ENCODE measurements around the gene MTHFD2L. TPM values are rescaled to one million over a fixed set of nuclear protein-coding genes. Genes with fewer than 3 reads are reported as not detected.

The MTHFD2L gene
- total and polyA plus RNA-seq, 10 of the 15 experiments (the other 5 are each of a cell fraction or from before 2014, with no cell fraction given), result 4.8 to 25.4 (median 14.4) TPM

- no peak for TF ChIP-seq CHD4 (IDR thresholded peaks at IDR 0.05)
- TF ChIP-seq E2F4 (IDR thresholded peaks at IDR 0.05; ENCODE audit: low read depth, low read length), result no peak
- no peak for TF ChIP-seq NFYB (IDR thresholded peaks at IDR 0.05; ENCODE audit: insufficient read depth, low read depth, low read length)
- no peak for TF ChIP-seq CBFB (IDR thresholded peaks at IDR 0.05; ENCODE audit: low read depth)
- TF ChIP-seq JUND (IDR thresholded peaks at IDR 0.05; ENCODE audit: low read depth, low read length), result no peak
Measured at GRCh38 chr4:74266081-74266480, 108.2 kb downstream of the MTHFD2L start (continued).

- no TSS peak for BruUV-seq (replicated peaks)
- ChIA-PET SMC1A (ENCODE audit: uncharacterized antibody, unreplicated experiment) (interaction anchor here (1.5 to 3.1 kb wide), 2 partner anchors 12 to 39 kb away, joined by 3 to 7 read pairs; no protein-coding TSS in a partner anchor), CTCF (interaction anchor here (1.2 kb wide), 1 partner anchor 78 kb away, joined by 3 read pairs; no protein-coding TSS in a partner anchor), RAD21 (ENCODE audit: unreplicated experiment) (no interaction called here), POLR2A (no interaction called here)
- no peak for TF ChIP-seq SMARCA5 (IDR thresholded peaks at IDR 0.05)
- TF ChIP-seq SP1 (IDR thresholded peaks at IDR 0.05; ENCODE audit: low read depth, low read length), result no peak
- no peak for TF ChIP-seq FOXK2 (IDR thresholded peaks at IDR 0.05)
- TF ChIP-seq PAX5 (IDR thresholded peaks at IDR 0.05; ENCODE audit: borderline replicate concordance, low read depth, low read length), result no peak
- no peak for TF ChIP-seq CBX3 (IDR thresholded peaks at IDR 0.05; ENCODE audit: borderline replicate concordance, low read depth)
- no peak overlapping the region for H3K9ac ChIP-seq (ENCODE audit: control insufficient read depth, insufficient read depth, low read length)
- DNase-seq (ENCODE audit: low read depth, low spot score) (no peak), FAIRE-seq (no peak), ATAC-seq (no peak)
- H3K27ac ChIP-seq (ENCODE audit: control insufficient read depth, insufficient read depth), result no peak overlapping the region
- no peak overlapping the region for H3K4me2 ChIP-seq (ENCODE audit: control insufficient read depth, insufficient read depth)
- no peaks in the 10 kb centered on the region for H3K27me3 ChIP-seq (replicated peaks in 1 of 2; ENCODE audit: control insufficient read depth in 2 of 2, insufficient read depth in 2 of 2, low read length in 1 of 2)
- H3K4me3 ChIP-seq, result no peak overlapping the region
- H4K20me1 ChIP-seq (ENCODE audit: control insufficient read depth, insufficient read depth), result no peaks in the 10 kb centered on the region
- H3K36me3 ChIP-seq (ENCODE audit: control insufficient read depth in 2 of 2, insufficient read depth in 2 of 2, low read length in 1 of 2), result no peaks in the 10 kb centered on the region
- H3K9me3 ChIP-seq (replicated peaks; ENCODE audit: control insufficient read depth, insufficient read depth, low read length), result no peaks in the 10 kb centered on the region
- no peaks in the 10 kb centered on the region for H3K79me2 ChIP-seq (ENCODE audit: control insufficient read depth, insufficient read depth, low read length)
- H2AFZ ChIP-seq (ENCODE audit: control insufficient read depth, low read depth, low read length), result no peak overlapping the region
- intact Hi-C loops (cut with micrococcal nuclease; ENCODE audit: unreplicated experiment), result no loop called here
- H3K4me1 ChIP-seq (ENCODE audit: control insufficient read depth, insufficient read depth, low read length), result no peaks in the 10 kb centered on the region
- in situ Hi-C loops (cut with MboI), result no loop called here
Measured at GRCh38 chr4:74267998-74268606, 110.2 kb downstream of the MTHFD2L start.
